ENCODE data around the gene ELAVL3.
"Not testable (repeated sequence)": the region's sequence is repeated elsewhere in the genome, so short reads cannot be mapped to it uniquely, and the experiment has no call there.

ELAVL3 gene

DNA sequence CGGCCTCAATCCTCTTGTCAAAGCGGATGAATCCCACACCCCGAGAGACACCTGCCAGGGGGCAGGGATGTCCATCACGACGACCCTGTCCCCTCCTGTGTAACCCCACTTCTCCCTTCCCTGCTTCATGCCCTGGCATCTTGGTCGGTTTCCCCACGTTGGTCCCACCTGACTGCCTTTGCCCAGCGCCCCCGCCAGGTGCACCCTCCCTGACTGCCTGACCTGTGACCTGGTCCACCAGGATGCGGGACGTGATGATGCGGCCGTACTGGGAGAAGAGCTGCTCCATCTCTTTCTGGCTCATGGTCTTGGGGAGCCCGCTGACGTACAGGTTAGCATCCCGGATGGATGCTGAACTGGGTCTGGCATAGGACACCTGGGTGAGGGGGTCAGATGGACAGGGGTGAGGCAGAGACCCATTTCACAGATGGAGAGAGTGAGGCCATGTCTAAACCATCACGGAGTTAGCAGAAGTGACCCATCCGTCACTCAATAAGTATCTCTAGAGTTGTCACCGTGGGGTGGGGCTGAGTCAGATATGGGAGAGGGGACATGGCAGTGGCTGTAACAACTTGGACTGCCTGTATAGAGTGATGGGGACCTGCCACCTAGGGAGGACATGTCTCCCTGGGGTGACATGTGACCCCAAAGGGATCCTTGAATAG lies 22.5 kb downstream of the ELAVL3 start:
- no peak for DNase-seq

DNA sequence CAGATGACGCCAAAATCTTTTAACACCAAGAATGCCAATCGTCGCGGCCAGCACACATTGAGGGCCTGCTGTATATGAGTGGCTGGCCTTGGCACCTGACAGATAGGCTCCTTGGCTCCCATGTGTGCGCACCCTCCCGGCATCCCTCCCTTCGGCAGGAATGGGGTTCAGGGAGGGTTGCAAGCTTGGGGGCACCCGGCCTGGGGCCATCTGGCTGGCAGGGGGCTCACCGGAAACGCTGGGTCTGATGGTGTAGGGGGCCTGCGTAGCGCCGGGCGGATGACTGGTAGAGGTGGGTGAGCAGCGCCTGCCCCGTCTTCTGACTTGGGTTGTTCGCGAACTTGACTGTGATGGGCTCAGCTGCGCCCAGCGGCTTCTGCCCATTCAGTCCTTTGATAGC lies 23.0 kb downstream of the ELAVL3 start:
- no peak for DNase-seq

DNA sequence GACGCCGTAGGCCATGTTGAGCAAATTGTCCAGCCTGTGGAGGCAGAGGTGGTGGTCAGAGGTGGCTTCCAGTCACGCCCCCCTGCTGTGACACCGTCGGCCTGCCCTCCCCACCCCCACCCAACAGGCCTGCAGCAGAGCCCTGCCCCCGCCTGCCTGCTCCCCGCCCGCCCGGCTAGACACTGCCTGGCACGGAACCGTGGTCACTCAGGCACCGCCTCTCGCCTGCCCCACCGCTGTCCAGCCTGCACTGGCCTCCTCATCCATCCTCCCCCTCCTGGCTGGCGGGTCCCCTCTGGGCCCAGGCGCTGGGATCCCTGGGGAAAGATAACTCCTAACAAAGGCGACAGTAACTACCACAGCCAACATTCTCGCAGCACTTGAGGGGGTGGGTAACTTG lies 23.7 kb downstream of the ELAVL3 start:
- DNase-seq: no peak

DNA sequence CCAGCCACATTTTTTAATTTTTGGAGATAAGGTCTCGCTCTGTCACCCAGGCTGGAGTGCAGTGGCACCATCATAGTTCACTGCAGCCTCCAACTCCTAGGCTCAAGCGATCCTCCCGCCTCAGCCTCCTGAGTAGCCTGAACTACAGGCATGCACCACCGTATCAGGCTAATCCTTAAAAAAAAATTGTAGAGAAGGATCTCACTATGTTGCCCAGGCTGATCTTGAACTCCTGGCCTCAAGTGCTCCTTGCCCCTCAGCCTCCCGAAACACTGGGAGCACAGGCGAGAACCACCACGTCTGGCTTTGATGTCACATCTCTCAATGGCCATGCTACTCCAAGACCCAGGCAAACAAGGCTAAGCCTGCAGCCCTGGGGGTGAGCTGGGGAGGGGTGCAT lies 24.2 kb downstream of the ELAVL3 start:
- DNase-seq: no peak

DNA sequence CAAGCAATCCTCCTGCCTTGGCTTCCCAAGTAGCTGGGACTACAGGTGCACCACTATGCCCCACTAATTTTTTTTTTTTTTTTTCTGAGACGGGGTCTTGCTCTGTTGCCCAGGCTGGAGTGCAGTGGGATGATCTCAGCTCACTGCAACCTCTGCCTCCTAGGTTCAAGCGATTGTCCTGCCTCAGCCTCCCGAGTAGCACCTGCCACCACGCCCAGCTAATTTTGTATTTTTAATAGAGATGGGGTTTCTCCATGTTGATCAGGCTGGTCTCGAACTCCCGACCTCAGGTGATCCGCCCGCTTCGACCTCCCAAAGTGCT lies 25.7 kb downstream of the ELAVL3 start:
- DNase-seq: not testable (repeated sequence)

DNA sequence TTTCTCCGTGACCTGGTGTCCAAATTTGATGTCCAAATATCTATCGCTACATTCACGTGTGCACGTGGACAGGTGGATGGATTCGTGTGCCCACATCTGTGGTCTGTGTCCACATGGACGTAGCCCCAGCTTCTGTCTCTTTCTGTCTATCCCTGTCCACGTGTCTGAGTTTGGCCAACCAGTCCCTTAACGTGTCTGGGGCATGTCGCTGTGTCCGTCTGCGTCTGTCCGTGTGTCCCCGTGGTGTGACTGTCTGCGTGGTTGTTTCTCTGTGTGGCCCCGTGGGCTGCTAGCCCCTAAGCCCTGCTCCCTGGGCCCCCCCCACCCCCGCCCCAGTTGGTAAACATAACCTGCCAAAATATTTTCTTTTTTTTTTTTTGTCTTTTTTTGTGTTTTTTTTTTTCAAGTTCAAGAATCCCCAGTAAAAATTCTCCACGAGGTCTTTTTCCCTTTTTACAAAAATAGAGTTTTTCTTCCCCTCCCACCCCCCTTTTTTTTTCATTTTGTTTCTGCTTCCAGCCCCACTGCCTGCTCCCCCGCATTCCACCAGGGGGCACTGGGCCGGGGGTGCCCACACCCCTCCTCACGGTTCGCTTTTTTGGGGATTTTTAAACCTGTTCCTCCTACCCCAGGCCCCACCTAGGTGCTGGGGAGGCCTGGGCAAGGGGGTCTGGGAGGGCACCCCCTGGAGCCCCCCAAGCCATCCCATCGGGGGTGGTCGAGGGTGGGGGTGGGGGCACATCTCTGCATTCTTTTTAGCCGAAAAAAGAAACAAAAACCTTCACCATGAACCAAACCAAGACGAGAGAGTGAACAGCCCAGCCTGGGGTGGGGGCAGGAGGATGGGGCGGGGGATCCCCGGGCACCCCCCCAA lies 27.1 kb downstream of the ELAVL3 start:
- DNase-seq: peak; percentile 26

DNA sequence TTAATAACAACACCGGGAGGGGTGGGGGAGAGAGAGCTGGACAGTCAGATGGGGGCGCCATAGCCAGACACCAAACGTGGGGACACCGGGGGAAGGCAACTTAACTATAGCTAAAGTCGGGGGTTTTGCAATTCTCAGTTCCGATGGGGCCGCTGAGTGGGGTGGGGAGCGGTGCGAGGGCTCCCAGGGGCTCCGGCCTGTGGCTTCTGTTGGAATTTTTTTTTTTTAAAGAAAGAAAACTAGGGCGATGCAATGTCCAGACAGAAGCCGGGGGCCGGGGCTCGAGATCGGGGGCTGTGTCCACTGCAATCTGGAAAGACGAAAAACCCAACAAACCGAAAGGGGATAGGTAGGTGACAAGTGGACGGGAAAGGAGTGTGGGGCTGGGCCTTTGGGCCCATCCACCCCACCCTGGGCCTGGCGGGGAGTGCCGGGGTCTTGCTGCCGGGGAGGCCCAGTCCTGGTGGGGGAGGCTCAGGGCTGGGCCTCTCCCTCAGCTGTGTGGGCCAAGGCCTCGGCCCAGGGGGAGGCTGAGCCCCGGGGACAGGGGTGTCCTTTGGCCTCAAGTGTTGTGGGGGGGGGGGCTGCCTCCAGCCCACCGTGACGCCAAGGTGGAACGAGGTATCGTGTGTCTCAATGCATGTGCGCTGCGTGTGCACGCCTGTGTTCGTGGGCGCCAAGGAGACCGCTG lies 28.1 kb downstream of the ELAVL3 start:
- DNase-seq: no peak

DNA sequence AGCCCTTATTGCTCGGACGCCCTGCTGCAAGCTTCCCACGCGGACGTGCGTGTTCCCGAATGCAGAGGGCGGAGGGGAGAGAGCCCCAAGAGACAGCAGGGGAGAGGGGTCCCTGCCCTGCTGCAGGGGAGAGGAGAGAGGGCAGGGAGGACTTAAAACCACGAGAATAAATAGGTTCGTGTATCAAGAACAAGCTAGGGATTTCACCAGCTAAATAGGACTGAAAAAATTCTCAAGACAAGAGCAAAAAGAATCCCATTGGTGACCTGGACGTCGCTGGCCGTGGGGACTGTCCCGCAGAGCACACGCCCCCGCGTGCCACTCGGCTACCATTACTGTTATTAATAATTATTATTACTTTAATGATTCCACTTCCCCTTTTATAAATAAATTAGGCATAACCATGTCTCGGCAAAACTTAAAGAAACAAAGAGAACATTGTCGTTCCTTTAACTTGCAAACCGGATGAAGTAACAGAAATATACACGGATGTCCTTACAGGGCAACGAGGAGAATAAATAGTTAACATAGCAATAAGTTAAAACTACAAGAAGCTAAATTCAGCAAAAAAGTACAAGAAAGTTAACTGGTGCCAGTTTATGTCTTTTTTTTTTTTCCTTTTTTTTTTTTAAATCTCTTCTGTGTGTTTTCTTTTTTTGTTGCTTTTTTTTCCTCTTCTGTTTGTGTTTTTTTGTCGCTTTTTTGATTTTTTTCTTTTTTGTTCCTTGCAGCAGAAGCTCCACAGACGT lies 28.8 kb downstream of the ELAVL3 start:
- DNase-seq: no peak

DNA sequence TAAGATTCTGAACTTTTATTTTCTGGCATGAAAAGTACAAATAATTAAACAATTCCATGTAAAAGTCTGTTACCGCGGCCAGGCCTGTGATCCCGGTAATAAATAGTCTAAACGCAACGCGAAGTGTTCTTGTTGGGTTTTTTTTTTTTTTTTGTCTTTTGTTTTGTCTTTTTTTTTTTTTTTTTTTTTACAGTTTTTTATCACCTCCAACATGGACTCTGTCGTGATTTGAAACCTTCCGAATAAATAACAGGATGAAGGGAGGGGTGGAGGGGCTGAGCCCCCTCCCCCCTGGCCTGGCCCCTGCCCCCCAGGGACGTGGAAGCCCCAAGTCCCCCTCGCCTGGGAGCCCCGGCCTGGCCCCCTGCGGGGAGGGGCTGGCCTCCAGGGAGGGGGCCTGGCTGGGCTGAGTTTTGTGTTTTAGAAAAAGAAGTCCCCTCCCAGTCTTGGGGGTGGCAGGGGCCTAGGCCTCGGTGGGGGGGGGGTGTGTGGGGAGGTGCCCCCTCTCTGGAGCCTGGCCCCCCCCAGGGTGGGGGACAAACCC lies 29.4 kb downstream of the ELAVL3 start:
- DNase-seq: no peak

DNA sequence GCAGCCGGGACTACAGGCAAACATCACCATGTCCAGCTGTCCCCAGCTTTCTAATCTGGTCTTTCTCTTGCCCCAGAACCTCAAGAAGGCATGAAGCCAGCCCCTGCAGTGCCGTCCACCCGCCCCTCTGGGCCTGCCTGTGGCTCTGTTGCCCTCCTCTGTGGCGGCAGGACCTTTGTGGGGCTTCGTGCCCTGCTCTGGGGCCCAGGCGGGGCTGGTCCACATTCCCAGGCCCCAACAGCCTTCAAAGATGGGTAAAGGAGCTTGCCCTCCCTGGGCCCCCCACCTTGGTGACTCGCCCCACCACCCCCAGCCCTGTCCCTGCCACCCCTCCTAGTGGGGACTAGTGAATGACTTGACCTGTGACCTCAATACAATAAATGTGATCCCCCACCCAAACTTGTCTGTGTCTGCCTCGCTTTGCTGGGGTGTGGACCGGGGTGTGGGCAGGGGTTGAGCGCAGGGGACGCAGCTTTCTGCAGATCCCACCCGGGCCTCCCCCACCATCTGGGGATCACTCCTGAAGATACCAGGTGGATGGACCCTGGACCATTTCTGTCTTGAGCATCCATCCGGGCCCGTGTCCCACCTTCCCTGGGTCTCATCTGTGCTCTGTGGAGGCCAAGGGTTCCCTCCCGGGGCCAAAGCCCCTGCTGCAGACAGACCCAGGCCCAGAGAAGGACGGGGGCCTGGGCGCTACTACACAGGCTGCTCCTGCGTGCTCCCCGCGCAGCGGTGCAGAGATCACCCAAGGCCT lies 30.1 kb downstream of the ELAVL3 start:
- no peak for DNase-seq

DNA sequence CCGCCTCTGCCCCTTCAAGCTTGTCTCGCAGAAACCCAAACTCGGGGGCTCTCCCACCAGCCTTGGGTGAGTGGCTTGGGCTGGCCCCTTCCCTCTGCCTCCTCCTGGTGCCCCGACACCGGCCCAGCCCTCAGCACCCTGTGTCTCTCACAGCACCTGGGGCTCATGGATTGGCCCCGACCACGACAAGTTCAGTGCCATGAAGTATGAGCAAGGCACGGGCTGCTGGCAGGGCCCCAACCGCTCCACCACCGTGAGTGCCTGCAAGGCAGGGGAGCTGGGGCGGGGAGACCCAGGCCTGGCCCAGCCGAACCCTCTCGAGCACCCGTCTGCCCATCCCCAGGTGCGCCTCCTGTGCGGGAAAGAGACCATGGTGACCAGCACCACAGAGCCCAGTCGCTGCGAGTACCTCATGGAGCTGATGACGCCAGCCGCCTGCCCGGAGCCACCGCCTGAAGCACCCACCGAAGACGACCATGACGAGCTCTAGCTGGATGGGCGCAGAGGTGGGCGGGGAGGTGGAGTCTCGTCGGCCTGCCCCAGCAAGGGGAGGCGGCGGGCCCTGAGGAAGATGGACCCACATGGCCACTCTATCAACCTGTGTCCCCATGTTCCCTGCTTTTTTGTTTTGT lies 31.8 kb downstream of the ELAVL3 start:
- no peak for DNase-seq

DNA sequence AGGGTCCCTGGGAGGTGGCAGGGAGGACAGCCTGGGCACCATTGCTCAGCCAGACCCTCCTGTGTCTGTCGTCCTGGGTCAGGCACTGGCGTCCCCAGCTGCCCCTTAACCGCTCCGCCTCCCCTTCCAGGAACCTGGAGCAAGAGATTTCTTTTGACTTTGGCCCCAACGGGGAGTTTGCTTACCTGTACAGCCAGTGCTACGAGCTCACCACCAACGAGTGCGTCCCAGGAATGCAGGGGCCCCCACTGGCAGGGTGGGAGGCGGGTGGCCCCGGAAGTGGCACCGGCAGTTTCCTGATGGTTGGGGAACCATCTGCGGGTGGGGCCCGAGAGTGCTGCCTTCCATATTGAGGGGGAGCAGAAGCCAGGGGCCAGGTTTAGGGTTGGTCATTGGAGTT lies 32.4 kb downstream of the ELAVL3 start:
- DNase-seq: no peak

DNA sequence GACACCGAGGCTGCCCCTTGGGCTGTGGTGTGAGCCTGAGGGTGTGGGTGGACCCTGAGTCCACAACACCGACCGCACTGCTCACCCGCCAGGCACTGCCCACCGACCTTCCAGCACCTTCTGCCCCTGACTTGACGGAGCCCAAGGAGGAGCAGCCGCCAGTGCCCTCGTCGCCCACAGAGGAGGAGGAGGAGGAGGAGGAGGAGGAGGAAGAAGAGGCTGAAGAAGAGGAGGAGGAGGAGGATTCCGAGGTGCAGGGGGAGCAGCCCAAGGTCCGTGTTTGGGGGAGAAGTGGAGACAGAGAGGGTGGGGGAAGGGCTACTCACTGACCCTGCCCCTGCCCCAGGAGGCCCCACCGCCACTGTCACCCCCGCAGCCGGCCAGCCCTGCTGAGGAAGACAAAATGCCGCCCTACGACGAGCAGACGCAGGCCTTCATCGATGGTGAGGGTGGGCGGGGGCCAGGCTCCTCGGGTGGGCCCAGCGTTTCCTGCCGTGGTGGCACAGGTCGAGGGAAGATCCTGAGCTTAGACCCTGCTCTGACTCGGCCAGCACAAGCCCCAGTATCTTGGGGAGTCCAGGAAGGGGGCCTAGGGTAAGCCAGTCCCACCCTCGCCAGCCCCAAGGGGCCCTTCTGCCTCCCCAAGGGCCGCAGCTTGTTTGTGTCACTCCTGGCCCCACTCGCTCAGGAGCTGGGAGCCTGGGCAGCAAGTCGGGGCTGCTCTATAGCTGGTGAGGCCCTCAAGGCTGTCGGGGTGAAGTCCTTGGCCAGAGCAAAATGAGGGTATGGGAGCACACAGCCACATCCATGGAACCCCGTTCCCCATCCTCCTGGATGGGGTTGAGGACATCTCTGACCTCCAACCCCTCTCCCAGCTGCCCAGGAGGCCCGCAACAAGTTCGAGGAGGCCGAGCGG lies 33.2 kb downstream of the ELAVL3 start:
- no peak for DNase-seq

DNA sequence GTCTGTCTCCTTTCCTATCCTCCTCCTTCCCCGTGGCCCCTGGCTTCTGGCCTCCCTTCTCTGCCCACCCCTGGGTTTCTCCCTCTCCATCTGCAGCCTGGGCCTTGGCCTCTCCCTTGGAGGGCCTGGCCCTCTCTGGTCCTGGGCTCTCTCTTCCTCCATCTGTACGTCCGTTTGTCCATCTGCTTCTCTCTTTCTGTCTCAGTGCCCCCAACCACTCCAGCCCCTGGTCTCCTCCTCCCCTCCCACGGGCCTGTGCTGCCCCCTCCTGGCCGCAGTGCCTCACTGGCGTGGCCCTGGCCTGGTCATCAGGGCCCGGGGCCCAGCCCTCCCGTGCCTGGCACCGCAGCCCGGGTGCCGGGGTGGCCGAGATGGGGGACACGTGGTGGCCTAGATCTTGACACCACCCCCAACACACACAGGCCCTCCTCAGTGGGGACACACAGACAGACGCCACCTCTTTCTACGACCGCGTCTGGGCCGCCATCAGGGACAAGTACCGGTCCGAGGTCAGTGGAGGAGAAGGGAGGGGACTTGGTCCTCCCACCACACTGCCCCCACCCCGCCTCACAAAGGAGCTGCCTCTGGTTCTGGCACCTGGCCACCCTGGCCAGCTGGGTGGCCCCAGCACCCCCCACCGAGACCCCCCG lies 34.1 kb downstream of the ELAVL3 start:
- DNase-seq: peak; percentile 54

DNA sequence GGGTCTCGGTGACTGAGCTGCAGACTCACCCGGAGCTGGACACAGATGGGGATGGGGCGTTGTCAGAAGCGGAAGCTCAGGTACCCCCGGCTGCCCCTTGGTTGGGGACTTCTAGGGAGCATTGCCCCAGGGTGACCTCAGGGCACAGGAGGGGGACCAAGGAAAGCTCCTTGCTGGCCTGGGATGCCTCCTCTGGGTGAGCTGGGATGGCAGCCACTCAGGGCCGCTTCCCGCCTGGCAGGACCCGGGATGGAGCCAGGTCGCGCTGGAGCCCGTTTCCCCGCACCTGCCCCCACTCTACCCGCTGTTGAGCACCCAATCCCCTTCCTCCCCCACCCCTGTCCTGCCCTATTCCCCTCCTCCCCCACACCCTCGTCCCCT lies 34.6 kb downstream of the ELAVL3 start:
- no peak for DNase-seq

DNA sequence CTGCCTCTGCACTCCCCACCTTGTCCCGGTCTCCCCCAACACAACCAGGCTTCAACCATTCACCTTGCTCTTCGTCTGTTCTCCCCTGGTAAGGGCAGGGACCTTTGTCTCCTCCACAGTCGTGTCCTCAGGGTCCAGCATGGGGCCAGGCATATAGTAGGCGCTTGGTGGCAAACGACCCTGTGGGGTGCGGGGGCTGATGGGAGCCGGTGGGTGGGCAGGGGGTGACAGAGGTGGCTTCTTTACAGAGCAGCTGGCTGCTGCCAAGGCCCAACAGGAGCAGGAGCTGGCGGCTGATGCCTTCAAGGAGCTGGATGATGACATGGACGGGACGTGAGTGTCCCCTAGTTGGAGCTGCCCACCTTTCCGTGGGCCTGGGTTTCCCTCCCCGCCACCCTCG lies 35.7 kb downstream of the ELAVL3 start:
- no peak for DNase-seq

DNA sequence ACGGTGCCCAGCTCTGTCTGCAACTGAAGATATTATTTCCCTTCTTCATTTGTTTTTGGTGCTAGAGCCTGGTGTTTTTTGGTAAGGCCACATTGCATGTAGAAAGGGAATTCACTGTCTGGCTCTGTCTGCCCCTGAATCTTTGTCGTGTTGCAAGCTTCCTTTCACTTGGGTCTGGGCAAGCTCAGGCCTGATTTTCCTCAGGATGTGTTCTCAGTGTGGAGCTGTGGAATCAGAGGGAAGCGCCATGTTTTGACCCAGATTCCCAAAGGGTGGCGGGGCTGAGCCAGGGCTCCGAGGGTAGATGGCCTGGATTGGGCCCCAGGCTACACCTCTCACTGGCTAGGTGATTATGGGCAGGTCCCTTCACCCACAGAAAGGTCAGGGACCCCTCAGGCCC lies 36.8 kb downstream of the ELAVL3 start:
- no peak for DNase-seq

DNA sequence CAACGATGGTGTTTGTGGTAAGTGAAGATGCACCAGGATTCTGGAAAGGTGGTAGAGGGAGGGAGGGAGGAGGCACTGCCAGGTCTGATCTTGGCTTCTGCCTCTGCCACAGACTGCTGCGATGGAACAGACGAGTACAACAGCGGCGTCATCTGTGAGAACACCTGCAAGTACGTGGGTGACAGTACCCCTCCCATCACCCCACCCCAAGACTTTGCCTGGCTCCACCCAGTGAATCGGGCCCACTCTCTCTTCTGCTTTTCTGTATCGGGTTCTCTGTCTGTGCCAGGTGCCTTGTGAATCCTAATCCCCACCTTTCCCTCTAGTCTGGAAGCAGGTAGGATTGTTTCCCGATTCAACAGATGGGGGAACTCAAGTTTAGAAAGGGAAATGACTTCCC lies 42.9 kb downstream of the ELAVL3 start:
- DNase-seq: no peak

DNA sequence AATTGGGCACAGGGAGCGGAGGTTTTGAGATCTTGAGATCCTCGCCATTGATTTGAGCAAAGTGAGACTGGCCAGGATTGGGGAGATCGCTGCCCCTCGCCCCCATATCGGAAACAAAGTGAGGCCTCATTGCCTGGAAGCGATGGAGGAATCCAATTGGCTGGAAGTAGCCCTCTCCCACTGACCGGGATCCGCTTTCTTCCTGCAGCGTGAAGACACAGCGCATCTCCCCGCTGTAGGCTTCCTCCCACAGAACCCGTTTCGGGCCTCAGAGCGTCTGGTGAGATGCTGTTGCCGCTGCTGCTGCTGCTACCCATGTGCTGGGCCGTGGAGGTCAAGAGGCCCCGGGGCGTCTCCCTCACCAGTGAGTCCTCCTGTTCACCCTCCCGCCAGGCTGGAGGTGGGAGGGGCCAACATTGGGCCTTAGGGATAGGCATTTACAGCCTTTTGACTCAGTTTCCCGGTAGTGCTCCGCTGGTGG lies 45.0 kb downstream of the ELAVL3 start:
- no peak for DNase-seq
